Psoas muscle (tissue), 8 donors: ENCODE measurements around the gene MED31. TPM values are rescaled to one million over a fixed set of nuclear protein-coding genes. Genes with fewer than 3 reads are reported as not detected.

ENCODE experiments used
- ATAC-seq, 4 donors: fragments of 200-7000 bp; cut with Tn5 transposase; one replicate each; pipeline ENCODE4 v1.9.1; 2020; ENCODE audit warnings: moderate library complexity in 3 of 4, mild to moderate bottlenecking in 2 of 4
- DNase-seq, 2 donors: peaks; one replicate each; pipeline ENCODE4 v3.0.0-alpha.2; 2020
- H3K27ac ChIP-seq: fragments of 200-600 bp; one replicate; pipeline ENCODE4 v1.8.0; 2022
- H3K27me3 ChIP-seq, 3 donors: fragments of 200-600 bp in 1 of 3; one replicate each; pipeline versions ENCODE4 v1.6.1 to v1.8.0; 2013 to 2022; ENCODE audit warnings: low read length in 2 of 3, mild to moderate bottlenecking in 2 of 3, moderate library complexity in 1 of 3; ENCODE audit not compliant: insufficient read depth in 3 of 3
- H3K36me3 ChIP-seq, 2 donors: fragments of 200-600 bp in 1 of 2; one replicate each; pipeline versions ENCODE4 v1.6.1 to v1.8.0; 2013 to 2022; ENCODE audit warnings: low read depth in 1 of 2, mild to moderate bottlenecking in 1 of 2, moderate library complexity in 1 of 2; ENCODE audit not compliant: insufficient read depth in 1 of 2
- H3K4me1 ChIP-seq: fragments of 200-600 bp; one replicate; pipeline ENCODE4 v1.8.0; 2022
- H3K4me3 ChIP-seq: fragments of 200-600 bp; one replicate; pipeline ENCODE4 v1.8.0; 2022; ENCODE audit warnings: mild to moderate bottlenecking
- H3K9me3 ChIP-seq: fragments of 200-600 bp; one replicate; pipeline ENCODE4 v1.8.0; 2022
- CTCF ChIP-seq: fragments of 200-600 bp; IDR thresholded peaks from one replicate; pipeline ENCODE4 v1.8.0; 2022; ENCODE audit warnings: antibody characterized with exemption
- WGBS, 3 donors: extraction: QIAGEN DNeasy Blood & Tissue Kit; methylation state at CpG; one replicate each; pipeline versions ENCODE4 v1.1.6 to v1.1.7; 2013; 5-methylcytosine and 5-hydroxymethylcytosine counted together
- intact Hi-C, 2 donors: fragments of 100-400 bp; cut with DNase I; formaldehyde crosslinking; loops; one replicate each; pipeline versions ENCODE4 v1.11.0 to v1.14.2; 2022
- polyA plus RNA-seq, 3 donors: library from polyadenylated mRNA; stranded (reverse); fragments of 200-250 nt; gene quantifications; one replicate each; pipeline ENCODE4 v1.2.3, GENCODE V29; 2013
- total RNA-seq, 4 donors: library from RNA; stranded (reverse); fragmentation: NEBNext Ultra II Directional in 2 of 4; extraction: Animal tissue kit (Norgen Biotek cat#: 25700) in 2 of 4; gene quantifications; one replicate each; pipeline versions ENCODE4 v1.2.1 to v1.2.4, GENCODE V29; 2021 to 2023
- donor health status: healthy with polysubstance abuse.
- donor health status: DM: no; HTN: no; CAD: no; lungs with moderate emphysema.
- donor health status: Bipolar disorder and iron deficiency.
- donor health status: healthy.
- donor health status: DM: yes; HTN: yes; CAD: no.
- donor health status: DM: no; HTN: no; CAD: no.
- donor health status: DM: no; HTN: no; CAD: no.
- donor health status: DM: yes; HTN: yes; CAD: no.

Gene MED31
- total and polyA plus RNA-seq, 7 donors = 12.2 to 55.2 (median 12.7) TPM

GRCh38 chr17:6642592-6642991 lies 8.8 kb downstream of the MED31 start:
- no peak overlapping the region for H3K27ac ChIP-seq
- intact Hi-C loops = loop anchor here (10.0 kb wide), 1 partner anchor 168 kb away; no protein-coding TSS in a partner anchor
- H3K36me3 ChIP-seq = peaks cover 5 to 53% of the 10 kb centered on the region in 2 donors
- H3K27me3 ChIP-seq = no peaks in the 10 kb centered on the region
- no peaks in the 10 kb centered on the region for H3K9me3 ChIP-seq
- TF ChIP-seq CTCF = no peak
- DNase-seq = no peak
- 53 to 66% (median 63%) methylated on average over 2 of the region's 2 CpGs for WGBS, 3 donors
- no peak overlapping the region for H3K4me3 ChIP-seq
- H3K4me1 ChIP-seq = peaks cover 13% of the 10 kb centered on the region
- no peak for ATAC-seq

- peaks cover 5 to 40% of the 10 kb centered on the region in 2 donors for H3K36me3 ChIP-seq
- peak in 3 of 4 donors; percentile 11 to 22 (median 20) for ATAC-seq
- H3K9me3 ChIP-seq = no peaks in the 10 kb centered on the region
- WGBS, 3 donors = 2 to 3% (median 3%) methylated on average over 20 of the region's 20 CpGs
- DNase-seq = no peak
- peaks cover 13% of the 10 kb centered on the region for H3K4me1 ChIP-seq
- intact Hi-C loops = loop anchor here (10.0 kb wide), 1 partner anchor 167 kb away; no protein-coding TSS in a partner anchor
- peak overlapping the region; percentile 82 for H3K27ac ChIP-seq
- H3K4me3 ChIP-seq = peak overlapping the region; percentile 80
- no peaks in the 10 kb centered on the region for H3K27me3 ChIP-seq
- no peak for TF ChIP-seq CTCF
Observed at GRCh38 chr17:6641247-6641863, 10.1 kb downstream of the MED31 start.

- Histone ChIP-seq H3K27me3 (no peaks in the 10 kb centered on the region), H3K4me3 (peak within 1 kb of the TSS; percentile 80), H3K9me3 (no peaks in the 10 kb centered on the region), H3K4me1 (peaks cover 13% of the 10 kb centered on the region), H3K27ac (peak within 1 kb of the TSS; percentile 82), H3K36me3 (peaks cover 5 to 34% of the 10 kb centered on the region in 2 donors)
- peak; percentile 93 to 96 for DNase-seq
- 0 to 1% (median 1%) methylated on average over 52 of the region's 52 CpGs for WGBS, 3 donors
- peak; percentile 96 to 98 (median 97) for ATAC-seq
- TF ChIP-seq CTCF = no peak
- intact Hi-C loops = loop anchor here (10.0 kb wide), 1 partner anchor 166 kb away; no protein-coding TSS in a partner anchor
Observed at GRCh38 chr17:6640536-6641246, 10.7 kb downstream of the MED31 start, which contains the start of the genes KIAA0753 and TXNDC17. TSS of gene KIAA0753 (minus strand) at chr17:6640711. CDS start at chr17:6635103, 5,608 bp downstream. TSS of gene TXNDC17 (plus strand) at chr17:6641060. CDS start at chr17:6641083, 23 bp downstream.

- DNase-seq = peak; percentile 47 to 68
- peaks cover 13% of the 10 kb centered on the region for H3K4me1 ChIP-seq
- H3K27ac ChIP-seq = peak overlapping the region; percentile 82
- ATAC-seq = peak; percentile 28 to 60 (median 40)
- WGBS, 3 donors = 1% methylated on average over 61 to 67 of the region's 67 CpGs
- H3K9me3 ChIP-seq = no peaks in the 10 kb centered on the region
- no peak for TF ChIP-seq CTCF
- H3K27me3 ChIP-seq = no peaks in the 10 kb centered on the region
- peak overlapping the region; percentile 80 for H3K4me3 ChIP-seq
- intact Hi-C loops = loop anchor here (10.0 kb wide), 1 partner anchor 165 kb away; no protein-coding TSS in a partner anchor
- peaks cover 5 to 25% of the 10 kb centered on the region in 2 donors for H3K36me3 ChIP-seq
Observed at GRCh38 chr17:6639586-6640535, 11.5 kb downstream of the MED31 start.
